Activated CD8-positive, alpha-beta memory T cell treated with anti-CD3 and anti-CD28 coated beads, Interleukin-2, amount 50 U/mL, for 24 hours (primary cell): Measurements from ENCODE around the gene TMEM132A.

Experiments
- DNase-seq: peaks from one replicate; pipeline ENCODE4 v3.0.0-alpha.2; 2020; ENCODE audit errors: extremely low read depth

The TMEM132A gene

GRCh38 chr11:60924110-60924905, at the start of gene TMEM132A:
Gene TMEM132A, plus strand, starts transcription at chr11:60924460. Its CDS starts 174 bp downstream, at chr11:60924634.
- no peak for DNase-seq

- no peak for DNase-seq
Measured at GRCh38 chr11:60875366-60876167, 48.7 kb upstream of the TMEM132A start.

- DNase-seq: no peak
Measured at GRCh38 chr11:60876168-60876485, 48.1 kb upstream of the TMEM132A start.

- DNase-seq: no peak
Measured at GRCh38 chr11:60878245-60879101, 45.8 kb upstream of the TMEM132A start.

GRCh38 chr11:60879104-60879503, 45.2 kb upstream of the TMEM132A start:
- no peak for DNase-seq

- DNase-seq: no peak
Measured at GRCh38 chr11:60879971-60880588, 44.2 kb upstream of the TMEM132A start.

GRCh38 chr11:60880643-60881282, 43.5 kb upstream of the TMEM132A start:
- no peak for DNase-seq

GRCh38 chr11:60887556-60887955, 36.7 kb upstream of the TMEM132A start:
- DNase-seq: no peak

GRCh38 chr11:60889869-60890311, 34.4 kb upstream of the TMEM132A start:
- DNase-seq: no peak

- no peak for DNase-seq
Measured at GRCh38 chr11:60890696-60891095, 33.6 kb upstream of the TMEM132A start.

GRCh38 chr11:60891103-60891741, 33.0 kb upstream of the TMEM132A start:
- no peak for DNase-seq

GRCh38 chr11:60895687-60896086, 28.6 kb upstream of the TMEM132A start:
- DNase-seq: no peak

- DNase-seq: no peak
Measured at GRCh38 chr11:60897496-60897895, 26.8 kb upstream of the TMEM132A start.

GRCh38 chr11:60899046-60899936, 25.0 kb upstream of the TMEM132A start:
- DNase-seq: no peak

- DNase-seq: no peak
Measured at GRCh38 chr11:60899977-60900376, 24.3 kb upstream of the TMEM132A start.

- no peak for DNase-seq
Measured at GRCh38 chr11:60900673-60901404, 23.4 kb upstream of the TMEM132A start.

GRCh38 chr11:60902625-60903024, 21.6 kb upstream of the TMEM132A start:
- no peak for DNase-seq

GRCh38 chr11:60905047-60905446, 19.2 kb upstream of the TMEM132A start:
- no peak for DNase-seq

- DNase-seq: no peak
Measured at GRCh38 chr11:60905551-60906113, 18.6 kb upstream of the TMEM132A start.
